ENCODE results near the gene BLOC1S6. TPM values are rescaled to one million over a fixed set of nuclear protein-coding genes. Genes with fewer than 3 reads are reported as not detected.

The BLOC1S6 gene
- total and polyA plus RNA-seq, 7 donors = 14.3 to 55.2 (median 31.7) TPM

- TF ChIP-seq CTCF (IDR thresholded peaks at IDR 0.05) = no peak
- WGBS, 3 donors = 63 to 74% (median 69%) methylated on average over 3 of the region's 3 CpGs
Measured at GRCh38 chr15:45616901-45617323, 29.7 kb downstream of the BLOC1S6 start.

GRCh38 chr15:45618813-45619212 is 31.6 kb downstream of the BLOC1S6 start:
- Histone ChIP-seq H3K36me3 (ENCODE audit: insufficient read depth in 1 of 2, low read depth in 1 of 2) (no peaks in the 10 kb centered on the region), H3K4me3 (no peak overlapping the region), H3K4me1 (no peaks in the 10 kb centered on the region), H3K27ac (no peak overlapping the region), H3K9me3 (no peaks in the 10 kb centered on the region), H3K27me3 (ENCODE audit: insufficient read depth in 3 of 3, low read length in 2 of 3) (no peaks in the 10 kb centered on the region)
- intact Hi-C loops (cut with DNase I) = loop anchor here in 1 of 2 donors (10.0 kb wide), 2 partner anchors 94 to 164 kb away; partner anchors contain the start of gene SLC30A4
- DNase-seq (no peak), ATAC-seq (no peak)
- no peak for TF ChIP-seq CTCF (IDR thresholded peaks at IDR 0.05)
- WGBS, 3 donors = 68 to 78% (median 70%) methylated on average over 5 of the region's 5 CpGs

More at GRCh38 chr15:45616901-45617323, 29.7 kb downstream of the BLOC1S6 start:
- H3K27ac ChIP-seq = no peak overlapping the region
- intact Hi-C loops (cut with DNase I) = loop anchor here in 1 of 2 donors (10.0 kb wide), 2 partner anchors 92 to 162 kb away; partner anchors contain the start of gene SLC30A4
- no peak overlapping the region for H3K4me3 ChIP-seq
- ATAC-seq (no peak), DNase-seq (no peak)
- H3K9me3 ChIP-seq = no peaks in the 10 kb centered on the region
- H3K4me1 ChIP-seq = no peaks in the 10 kb centered on the region
- H3K36me3 ChIP-seq (ENCODE audit: insufficient read depth in 1 of 2, low read depth in 1 of 2) = no peaks in the 10 kb centered on the region
- H3K27me3 ChIP-seq (ENCODE audit: insufficient read depth in 3 of 3, low read length in 2 of 3) = no peaks in the 10 kb centered on the region

GRCh38 chr15:45628136-45628535 is 41.0 kb downstream of the BLOC1S6 start:
- no peaks in the 10 kb centered on the region for H3K9me3 ChIP-seq
- TF ChIP-seq CTCF (IDR thresholded peaks at IDR 0.05) = no peak
- ATAC-seq (no peak), DNase-seq (no peak)
- no peak overlapping the region for H3K27ac ChIP-seq
- WGBS, 3 donors = 90 to 93% (median 92%) methylated on average over 7 of the region's 7 CpGs
- H3K4me1 ChIP-seq = no peaks in the 10 kb centered on the region
- H3K4me3 ChIP-seq = no peak overlapping the region
- H3K36me3 ChIP-seq (ENCODE audit: insufficient read depth in 1 of 2, low read depth in 1 of 2) = no peaks in the 10 kb centered on the region
- no peaks in the 10 kb centered on the region for H3K27me3 ChIP-seq (ENCODE audit: insufficient read depth in 3 of 3, low read length in 2 of 3)
- intact Hi-C loops (cut with DNase I) = no loop called here

GRCh38 chr15:45630917-45631691 is 43.9 kb downstream of the BLOC1S6 start:
- H3K4me3 ChIP-seq = no peak overlapping the region
- no peak for TF ChIP-seq CTCF (IDR thresholded peaks at IDR 0.05)
- ATAC-seq (no peak), DNase-seq (no peak)
- no peak overlapping the region for H3K27ac ChIP-seq
- H3K36me3 ChIP-seq (ENCODE audit: insufficient read depth in 1 of 2, low read depth in 1 of 2) = no peaks in the 10 kb centered on the region
- WGBS, 3 donors = 66 to 76% (median 68%) methylated on average over 7 of the region's 7 CpGs
- no peaks in the 10 kb centered on the region for H3K27me3 ChIP-seq (ENCODE audit: insufficient read depth in 3 of 3, low read length in 2 of 3)
- intact Hi-C loops (cut with DNase I) = no loop called here
- no peaks in the 10 kb centered on the region for H3K4me1 ChIP-seq
- H3K9me3 ChIP-seq = no peaks in the 10 kb centered on the region
